GM18858 (cell line): ENCODE results near the gene LAIR2.

Source experiments
- ATAC-seq: cut with Tn5 transposase; IDR thresholded peaks from one replicate; pipeline ENCODE4 v1.9.1; 2021; ENCODE audit not compliant: unreplicated experiment

The LAIR2 gene

DNA sequence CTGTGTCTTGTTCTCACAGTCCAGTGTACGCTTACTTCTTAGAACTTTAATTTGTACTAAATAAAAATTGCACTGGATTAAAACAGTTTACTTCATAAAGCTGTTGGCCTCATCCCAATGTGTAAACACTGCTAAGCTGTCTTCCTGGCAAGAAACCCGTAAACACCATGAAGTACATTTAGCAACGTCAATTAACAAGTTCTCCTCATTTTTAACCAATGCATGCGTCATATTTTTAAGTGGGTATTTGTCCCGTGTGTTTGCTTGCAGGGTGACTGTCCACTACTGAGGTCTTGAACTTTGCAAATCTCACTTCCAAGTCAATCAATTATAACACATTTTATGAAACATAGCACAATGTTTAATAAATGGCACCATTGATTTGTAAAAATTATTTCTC, 28.2 kb downstream of the LAIR2 start:
- ATAC-seq = no peak

DNA sequence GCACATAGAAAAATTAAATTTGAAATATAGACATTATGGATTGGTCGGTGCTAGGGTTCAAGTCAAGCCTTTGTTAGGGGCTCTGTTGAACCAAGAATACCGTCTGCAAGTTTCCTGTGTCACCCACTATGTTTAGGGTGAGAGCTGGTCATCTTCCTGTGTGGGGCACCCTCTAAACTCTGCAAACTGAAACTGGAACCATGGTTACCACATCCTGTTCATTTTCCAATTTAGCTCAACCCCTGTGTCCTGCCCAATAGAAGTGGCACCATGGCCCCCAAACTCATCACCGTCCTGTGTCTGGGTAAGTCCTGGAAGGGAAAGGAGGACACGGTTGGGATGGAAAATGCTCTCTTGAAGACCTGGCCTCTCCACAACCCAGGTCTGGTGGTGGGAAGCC, 29.9 kb downstream of the LAIR2 start:
- ATAC-seq = no peak

DNA sequence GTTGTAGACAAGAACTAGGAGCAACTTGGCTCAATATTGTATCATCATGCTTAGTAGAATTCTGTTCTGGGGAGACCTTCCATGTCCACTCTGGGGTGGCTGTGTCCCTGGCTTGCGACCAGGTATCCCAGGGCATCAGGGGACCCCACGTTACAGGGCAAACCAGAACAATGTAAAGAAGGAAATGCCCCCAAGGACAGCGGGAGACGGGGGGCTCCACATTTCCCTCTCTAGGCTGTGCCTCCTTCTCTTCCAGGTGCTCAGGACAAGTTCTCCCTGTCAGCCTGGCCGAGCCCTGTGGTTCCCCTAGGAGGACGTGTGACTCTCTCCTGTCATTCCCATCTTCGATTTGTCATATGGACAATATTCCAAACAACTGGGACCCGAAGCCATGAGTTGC, 30.8 kb downstream of the LAIR2 start:
- ATAC-seq = no peak

DNA sequence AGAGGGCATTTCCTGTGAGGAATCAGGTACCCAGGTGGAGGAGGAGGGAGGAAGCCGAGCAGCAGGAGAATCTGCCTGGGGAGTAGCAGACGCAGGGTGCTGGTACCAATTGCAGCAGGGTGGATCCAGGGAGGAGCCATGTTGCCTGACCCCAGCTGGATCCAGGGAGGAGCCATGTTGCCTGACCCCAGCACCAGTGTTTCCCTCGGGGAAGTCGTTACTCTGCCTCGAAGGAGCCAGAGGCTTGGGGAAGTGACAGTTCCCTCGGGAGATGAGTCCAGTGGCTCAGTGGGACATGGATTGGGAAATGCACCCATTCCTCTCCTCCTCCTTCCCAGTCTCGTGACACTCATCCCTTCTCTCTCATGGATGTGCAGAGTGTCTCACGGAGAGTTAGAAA, 31.5 kb downstream of the LAIR2 start:
- no peak for ATAC-seq

DNA sequence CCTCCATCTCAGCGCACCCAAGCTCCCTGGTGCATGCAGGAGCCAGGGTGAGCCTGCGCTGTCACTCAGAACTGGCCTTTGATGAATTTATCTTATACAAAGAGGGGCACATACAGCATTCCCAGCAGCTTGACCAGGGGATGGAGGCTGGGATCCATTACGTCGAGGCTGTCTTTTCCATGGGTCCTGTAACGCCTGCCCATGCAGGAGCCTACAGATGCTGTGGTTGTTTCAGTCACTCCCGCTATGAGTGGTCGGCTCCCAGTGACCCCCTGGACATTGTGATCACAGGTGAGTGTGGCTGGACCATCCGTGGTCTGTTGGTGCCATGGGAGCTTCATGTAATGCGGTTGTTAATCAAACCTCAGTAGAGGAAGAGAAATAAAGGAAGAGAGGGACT, 33.0 kb downstream of the LAIR2 start:
- no peak for ATAC-seq

DNA sequence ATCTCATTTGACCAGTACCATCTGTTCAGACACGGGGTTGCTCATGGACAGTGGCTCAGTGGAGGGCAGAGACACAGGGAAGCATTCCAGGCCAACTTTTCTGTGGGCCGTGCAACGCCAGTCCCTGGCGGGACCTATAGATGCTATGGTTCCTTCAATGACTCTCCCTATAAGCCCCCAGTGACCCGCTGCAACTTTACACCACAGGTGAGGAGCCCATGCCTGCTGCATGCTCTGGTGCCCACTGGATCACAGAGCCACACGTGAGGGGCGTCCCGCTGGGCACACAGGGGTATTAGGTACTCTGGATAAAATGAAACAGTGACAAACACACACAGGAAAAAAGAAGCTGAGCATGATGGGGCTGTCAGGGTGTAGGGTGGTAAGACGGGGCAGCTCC, 34.3 kb downstream of the LAIR2 start:
- ATAC-seq = no peak

DNA sequence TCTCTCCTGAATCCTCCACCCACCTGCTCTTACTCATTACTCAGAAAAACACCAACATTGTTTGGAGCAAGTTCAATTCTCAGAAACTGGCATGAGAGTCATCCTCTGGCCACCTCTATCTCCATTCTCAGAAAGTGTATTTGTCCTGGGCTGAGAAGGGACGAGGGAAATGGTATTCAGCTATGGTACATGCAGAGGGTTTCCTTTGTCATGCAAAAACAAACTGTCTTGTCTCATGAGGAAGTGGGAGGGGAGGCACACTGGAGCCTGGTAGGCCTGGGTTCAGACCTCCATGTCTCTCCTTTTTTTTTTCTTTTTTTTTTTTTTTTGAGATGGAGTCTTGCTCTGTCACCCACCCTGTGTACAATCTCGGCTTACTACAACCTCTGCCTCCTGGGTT, 39.1 kb downstream of the LAIR2 start:
- no peak for ATAC-seq

DNA sequence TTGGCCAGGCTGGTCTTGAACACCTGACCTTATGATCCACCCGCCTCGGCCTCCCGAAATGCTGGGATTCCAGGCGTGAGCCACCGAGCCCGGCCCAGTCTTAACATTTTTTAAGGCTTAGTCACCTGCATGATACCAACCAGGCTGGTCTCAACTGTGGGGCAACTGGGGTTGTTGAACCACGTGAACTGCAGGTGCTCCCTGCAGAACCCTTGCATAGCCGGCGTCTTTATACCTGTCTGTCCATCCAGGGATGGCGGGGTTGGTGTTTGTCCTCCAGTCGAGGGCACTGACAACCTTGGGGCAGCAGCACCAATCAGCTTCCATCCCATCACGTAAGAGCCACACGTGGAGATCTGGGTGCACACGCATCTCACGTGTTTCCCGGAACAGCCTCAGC, 46.2 kb downstream of the LAIR2 start:
- no peak for ATAC-seq

DNA sequence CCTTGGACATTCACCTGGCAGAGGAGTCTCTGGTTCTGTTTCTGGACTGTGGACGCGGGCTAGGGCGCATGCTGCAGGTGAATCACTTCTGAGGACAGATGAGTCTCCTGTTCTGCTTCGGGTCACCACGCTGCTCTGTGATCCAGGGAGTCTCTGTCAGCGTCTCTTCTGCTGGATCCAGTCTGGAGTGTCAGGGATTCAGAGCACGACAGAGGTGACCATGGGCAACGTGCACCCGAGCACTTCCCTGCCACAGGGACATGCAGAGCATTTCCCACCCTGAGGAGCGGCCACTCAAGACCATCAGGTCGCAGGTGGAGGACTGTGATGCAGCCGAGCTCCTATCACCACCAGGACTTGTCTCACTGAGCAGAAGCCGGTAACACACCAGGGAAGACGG, 46.6 kb downstream of the LAIR2 start:
- ATAC-seq = no peak

DNA sequence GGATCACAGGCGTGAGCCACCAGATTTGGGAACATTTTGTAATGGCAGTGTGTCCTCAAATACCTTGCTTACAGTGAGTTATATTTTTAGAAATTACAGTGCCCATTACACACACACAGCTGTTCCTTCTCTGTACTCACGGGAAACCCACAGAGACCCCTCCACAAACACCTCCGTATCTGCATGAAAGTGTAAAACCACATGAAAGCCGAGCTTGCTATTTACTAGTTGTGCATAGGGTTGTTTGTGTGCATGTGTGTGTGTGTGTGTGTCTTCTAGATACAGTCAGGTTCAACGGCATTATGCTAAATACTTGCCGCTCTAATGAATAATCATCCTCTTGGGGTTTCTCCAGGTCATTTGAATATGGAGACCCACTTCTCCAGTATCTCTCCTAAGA, 48.7 kb downstream of the LAIR2 start:
- ATAC-seq = no peak

DNA sequence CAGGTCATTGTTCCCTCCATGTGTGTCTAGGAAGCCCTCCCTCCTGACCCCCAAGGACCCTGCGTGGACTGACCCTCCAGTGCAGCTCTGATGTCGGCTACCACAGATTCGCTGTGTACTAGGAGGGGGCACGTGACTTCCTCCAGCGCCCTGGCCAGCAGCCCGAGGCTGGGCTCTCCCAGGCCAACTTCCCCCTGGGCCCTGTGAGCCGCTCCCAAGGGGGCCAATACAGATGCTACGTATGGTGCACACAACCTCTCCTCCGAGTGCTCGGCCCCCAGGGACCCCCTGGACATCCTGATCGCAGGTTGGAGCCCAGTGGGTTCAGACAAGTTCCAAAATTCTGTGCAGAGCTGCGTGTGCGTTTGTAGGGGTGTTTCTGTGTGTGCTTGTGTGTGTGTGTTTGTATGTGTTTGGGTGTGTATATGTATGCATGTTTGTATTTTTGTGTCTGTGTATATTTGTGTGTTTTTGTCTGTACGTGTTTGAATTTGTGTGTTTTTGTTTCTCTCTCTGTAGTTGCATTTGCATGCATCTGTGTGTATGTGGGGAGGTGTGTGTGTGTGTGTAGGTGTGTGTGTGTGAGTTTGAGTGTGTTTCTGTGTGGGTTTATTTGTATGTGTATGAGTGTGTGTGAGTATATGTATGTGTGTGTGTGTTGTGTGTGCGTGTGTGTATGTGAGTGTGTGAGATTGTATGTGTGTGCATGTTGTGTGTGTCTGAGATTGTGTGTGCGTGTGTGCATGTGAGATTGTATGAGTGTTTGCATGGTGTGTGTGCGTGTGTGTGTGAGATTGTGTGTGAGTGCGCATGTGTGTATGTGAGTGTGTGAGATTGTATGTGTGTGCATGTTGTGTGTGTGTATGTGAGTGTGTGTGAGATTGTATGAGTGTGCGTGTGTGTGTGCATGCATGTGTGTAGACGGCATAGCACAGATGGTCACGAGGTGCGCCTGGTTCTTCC, 49.6 kb downstream of the LAIR2 start:
- no peak for ATAC-seq

DNA sequence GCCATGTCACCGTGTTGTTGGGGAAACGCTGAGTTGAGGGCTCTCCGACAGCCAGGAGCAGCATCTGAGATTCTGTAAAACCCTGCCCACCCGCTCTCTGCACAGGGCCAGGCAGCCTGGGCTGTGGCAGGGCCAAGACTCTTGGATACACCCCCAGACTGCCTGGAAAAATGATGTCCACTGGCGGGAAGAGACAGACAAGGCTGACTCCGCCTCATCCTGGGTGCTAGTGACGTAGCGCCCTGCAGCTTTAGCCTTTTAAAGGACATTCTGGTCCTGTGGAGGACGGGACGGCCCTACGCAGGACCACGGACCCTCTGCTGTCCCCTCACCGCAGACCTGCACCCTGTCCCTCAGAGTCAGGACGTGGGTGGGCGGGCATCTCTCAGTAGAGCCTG, 50.3 kb downstream of the LAIR2 start:
- ATAC-seq = no peak

DNA sequence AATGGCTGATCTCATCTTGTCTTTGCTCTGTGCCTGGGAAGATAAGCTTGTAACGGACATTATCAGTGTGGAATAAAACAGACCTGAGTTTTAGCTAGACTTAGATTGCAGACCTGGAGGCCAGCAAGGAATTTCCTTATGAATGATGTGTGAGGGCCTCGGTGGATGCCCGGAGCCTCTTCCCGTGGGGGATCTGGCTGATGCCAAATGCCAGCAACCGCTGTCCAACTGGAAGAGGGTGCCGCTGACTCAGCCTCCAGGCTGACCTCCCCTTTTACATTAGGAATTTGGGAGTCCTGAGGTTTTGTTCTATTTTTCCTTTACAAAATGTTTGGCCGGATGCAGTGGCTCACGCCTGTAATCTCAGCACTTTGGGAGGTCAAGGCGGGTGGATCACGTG, 51.4 kb downstream of the LAIR2 start:
- ATAC-seq = no peak

DNA sequence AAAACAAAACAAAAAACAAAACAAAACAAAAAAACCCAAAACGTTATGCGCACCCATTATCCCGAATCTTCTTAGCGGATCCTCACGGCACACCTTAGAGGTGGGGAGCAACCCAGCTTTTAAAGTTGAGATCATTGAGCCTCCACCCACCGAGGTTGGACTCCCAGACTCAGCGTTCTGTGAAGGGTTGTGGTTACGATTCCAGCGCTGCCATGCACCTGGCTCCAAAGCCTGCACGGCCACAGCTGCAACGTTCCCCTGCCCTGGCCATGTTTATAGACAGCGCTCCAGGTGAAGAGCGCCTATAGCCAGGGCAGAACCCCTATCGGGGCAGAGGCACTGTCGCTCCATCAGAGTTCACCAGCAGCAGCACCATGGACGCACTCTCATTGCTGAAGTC, 52.3 kb downstream of the LAIR2 start:
- no peak for ATAC-seq

DNA sequence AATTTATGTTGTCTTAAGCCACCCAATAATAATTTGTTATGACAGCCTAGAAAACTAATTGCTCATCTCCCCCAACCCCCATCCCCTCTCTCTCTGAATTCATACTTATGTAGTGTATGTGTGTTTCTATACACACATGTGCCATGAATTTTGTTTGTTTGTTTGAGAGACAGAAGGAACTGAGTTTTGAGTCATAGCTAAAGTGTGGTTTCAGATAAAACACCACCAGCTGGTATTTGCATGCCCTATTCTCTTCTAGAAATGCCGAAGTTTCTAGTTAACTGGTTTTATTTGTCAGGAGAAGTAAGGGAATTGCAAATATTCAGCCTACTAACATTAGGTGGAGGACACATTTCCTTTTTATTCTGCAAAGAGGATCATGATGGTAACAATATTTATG, 53.6 kb downstream of the LAIR2 start:
- no peak for ATAC-seq

DNA sequence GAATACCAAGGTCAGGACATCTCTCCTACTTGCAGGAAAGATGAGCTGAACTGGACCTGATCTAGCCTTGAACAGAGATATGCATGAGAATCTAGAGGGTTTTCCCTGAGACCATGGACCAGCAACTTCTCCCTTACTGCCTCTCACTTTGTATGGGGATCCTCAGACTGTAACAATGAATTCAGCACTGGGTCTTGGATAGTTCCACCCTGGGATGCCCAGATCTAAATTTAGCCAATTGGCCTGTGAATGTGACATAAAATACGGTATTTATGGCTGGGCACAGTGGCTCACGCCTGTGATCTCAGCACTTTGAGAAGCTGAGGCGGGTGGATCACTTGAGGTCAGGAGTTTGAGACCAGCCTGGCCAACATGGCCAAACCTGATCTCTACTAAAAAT, 55.7 kb downstream of the LAIR2 start:
- ATAC-seq = no peak
